Psoas muscle (tissue), 8 donors: ENCODE results near the gene HTT-AS. TPM values are rescaled to one million over a fixed set of nuclear protein-coding genes. Genes with fewer than 3 reads are reported as not detected.

Experiments used
- ATAC-seq, 4 donors: fragments of 200-7000 bp; cut with Tn5 transposase; one replicate each; pipeline ENCODE4 v1.9.1; 2020; ENCODE audit warnings: moderate library complexity in 3 of 4, mild to moderate bottlenecking in 2 of 4
- DNase-seq, 2 donors: peaks; one replicate each; pipeline ENCODE4 v3.0.0-alpha.2; 2020
- H3K27ac ChIP-seq: fragments of 200-600 bp; one replicate; pipeline ENCODE4 v1.8.0; 2022
- H3K27me3 ChIP-seq, 3 donors: fragments of 200-600 bp in 1 of 3; one replicate each; pipeline versions ENCODE4 v1.6.1 to v1.8.0; 2013 to 2022; ENCODE audit warnings: low read length in 2 of 3, mild to moderate bottlenecking in 2 of 3, moderate library complexity in 1 of 3; ENCODE audit not compliant: insufficient read depth in 3 of 3
- H3K36me3 ChIP-seq, 2 donors: fragments of 200-600 bp in 1 of 2; one replicate each; pipeline versions ENCODE4 v1.6.1 to v1.8.0; 2013 to 2022; ENCODE audit warnings: low read depth in 1 of 2, mild to moderate bottlenecking in 1 of 2, moderate library complexity in 1 of 2; ENCODE audit not compliant: insufficient read depth in 1 of 2
- H3K4me1 ChIP-seq: fragments of 200-600 bp; one replicate; pipeline ENCODE4 v1.8.0; 2022
- H3K4me3 ChIP-seq: fragments of 200-600 bp; one replicate; pipeline ENCODE4 v1.8.0; 2022; ENCODE audit warnings: mild to moderate bottlenecking
- H3K9me3 ChIP-seq: fragments of 200-600 bp; one replicate; pipeline ENCODE4 v1.8.0; 2022
- CTCF ChIP-seq: fragments of 200-600 bp; IDR thresholded peaks from one replicate; pipeline ENCODE4 v1.8.0; 2022; ENCODE audit warnings: antibody characterized with exemption
- WGBS, 3 donors: extraction: QIAGEN DNeasy Blood & Tissue Kit; methylation state at CpG; one replicate each; pipeline versions ENCODE4 v1.1.6 to v1.1.7; 2013; 5-methylcytosine and 5-hydroxymethylcytosine counted together
- intact Hi-C, 2 donors: fragments of 100-400 bp; cut with DNase I; formaldehyde crosslinking; loops; one replicate each; pipeline versions ENCODE4 v1.11.0 to v1.14.2; 2022
- polyA plus RNA-seq, 3 donors: library from polyadenylated mRNA; stranded (reverse); fragments of 200-250 nt; gene quantifications; one replicate each; pipeline ENCODE4 v1.2.3, GENCODE V29; 2013
- total RNA-seq, 4 donors: library from RNA; stranded (reverse); fragmentation: NEBNext Ultra II Directional in 2 of 4; extraction: Animal tissue kit (Norgen Biotek cat#: 25700) in 2 of 4; gene quantifications; one replicate each; pipeline versions ENCODE4 v1.2.1 to v1.2.4, GENCODE V29; 2021 to 2023
- donor health status: healthy with polysubstance abuse.
- donor health status: DM: no; HTN: no; CAD: no; lungs with moderate emphysema.
- donor health status: Bipolar disorder and iron deficiency.
- donor health status: healthy.
- donor health status: DM: yes; HTN: yes; CAD: no.
- donor health status: DM: no; HTN: no; CAD: no.
- donor health status: DM: no; HTN: no; CAD: no.
- donor health status: DM: yes; HTN: yes; CAD: no.

Gene HTT-AS
- total and polyA plus RNA-seq, 7 donors: not detected

- Histone ChIP-seq H3K9me3 (no peaks in the 10 kb centered on the region), H3K27ac (peak overlapping the region; percentile 81), H3K36me3 (no peaks in the 10 kb centered on the region), H3K4me1 (peaks cover 8% of the 10 kb centered on the region), H3K27me3 (no peaks in the 10 kb centered on the region), H3K4me3 (peak overlapping the region; percentile 75)
- intact Hi-C loops: loop anchor here in 1 of 2 donors (5.0 kb wide), 1 partner anchor 73 kb away; no protein-coding TSS in a partner anchor
- WGBS, 3 donors: 81 to 85% (median 84%) methylated on average over 28 of the region's 28 CpGs
- no peak for ATAC-seq
- peak in 1 of 2 donors; percentile 55 for DNase-seq
- no peak for TF ChIP-seq CTCF
Observed at GRCh38 chr4:3040452-3041191, 33.7 kb downstream of the HTT-AS start.

- no peak overlapping the region for H3K27ac ChIP-seq
- H3K9me3 ChIP-seq: no peaks in the 10 kb centered on the region
- intact Hi-C loops: loop anchor here (5.0 to 10.0 kb wide), 3 partner anchors 73 to 278 kb away; no protein-coding TSS in a partner anchor
- no peak for TF ChIP-seq CTCF
- no peaks in the 10 kb centered on the region for H3K36me3 ChIP-seq
- no peaks in the 10 kb centered on the region for H3K27me3 ChIP-seq
- DNase-seq: peak in 1 of 2 donors; percentile 14
- ATAC-seq: no peak
- H3K4me3 ChIP-seq: no peak overlapping the region
- WGBS, 3 donors: 88 to 91% (median 89%) methylated on average over 8 of the region's 8 CpGs
- H3K4me1 ChIP-seq: peaks cover 8% of the 10 kb centered on the region
Observed at GRCh38 chr4:3039706-3040366, 34.5 kb downstream of the HTT-AS start.

- Histone ChIP-seq H3K27ac (no peak overlapping the region), H3K36me3 (no peaks in the 10 kb centered on the region), H3K4me3 (peak overlapping the region; percentile 32), H3K4me1 (peaks cover 8% of the 10 kb centered on the region), H3K9me3 (no peaks in the 10 kb centered on the region), H3K27me3 (no peaks in the 10 kb centered on the region)
- ATAC-seq (peak in 2 of 4 donors; percentile 22 to 28), DNase-seq (peak; percentile 58 to 63)
- intact Hi-C loops: loop anchor here (5.0 to 10.0 kb wide), 2 partner anchors 273 to 276 kb away; no protein-coding TSS in a partner anchor
- TF ChIP-seq CTCF: no peak
- WGBS, 3 donors: 20 to 28% (median 25%) methylated on average over 6 of the region's 6 CpGs
Observed at GRCh38 chr4:3037957-3038461, 36.3 kb downstream of the HTT-AS start.

DNA sequence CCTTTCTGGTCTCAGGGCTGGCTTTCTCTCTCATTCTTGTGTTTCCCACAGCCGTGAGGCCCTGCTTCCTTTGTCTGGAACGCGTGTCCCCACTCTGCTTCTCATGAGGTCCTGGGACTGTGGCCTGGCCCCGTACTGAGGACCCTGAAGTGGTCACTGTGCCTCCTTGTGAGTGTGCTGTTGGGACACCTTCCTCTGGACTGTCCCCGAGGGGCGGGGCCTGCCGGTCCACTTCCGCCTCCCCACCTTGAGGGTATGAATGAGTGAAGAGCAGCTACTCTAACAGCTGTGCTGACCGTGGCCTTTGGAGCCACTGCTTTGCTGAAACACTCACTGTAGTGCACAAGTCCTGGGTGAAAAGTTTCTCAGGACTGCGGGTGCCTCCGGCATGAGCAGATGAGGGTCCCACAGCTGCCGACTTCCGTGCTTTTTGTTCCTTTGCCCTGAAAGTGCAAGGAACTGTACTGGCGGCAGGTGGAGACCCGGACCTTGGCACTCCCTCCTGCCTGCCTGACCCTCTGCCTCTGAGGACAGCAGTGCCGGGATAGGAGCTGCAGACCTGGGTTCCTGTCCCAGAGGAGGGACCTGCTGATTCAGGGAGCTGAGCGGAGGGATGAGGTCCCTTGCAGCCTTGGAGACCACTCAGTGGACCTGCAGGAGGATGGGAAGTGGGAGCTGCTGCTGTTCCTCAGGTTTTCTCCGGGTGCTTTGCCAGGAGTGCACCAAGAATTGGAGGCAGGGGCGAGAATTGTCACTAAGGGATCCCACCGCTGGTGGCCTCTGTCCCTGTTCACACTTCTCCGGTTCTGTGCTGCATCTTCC lies 38.0 kb downstream of the HTT-AS start:
- Histone ChIP-seq H3K36me3 (no peaks in the 10 kb centered on the region), H3K27ac (no peak overlapping the region), H3K4me3 (no peak overlapping the region), H3K9me3 (no peaks in the 10 kb centered on the region), H3K4me1 (peaks cover 8% of the 10 kb centered on the region), H3K27me3 (no peaks in the 10 kb centered on the region)
- DNase-seq: no peak
- WGBS, 3 donors: 79 to 82% (median 80%) methylated on average over 21 of the region's 21 CpGs
- TF ChIP-seq CTCF: no peak
- ATAC-seq: no peak
- intact Hi-C loops: loop anchor here (5.0 to 10.0 kb wide), 2 partner anchors 272 to 274 kb away; no protein-coding TSS in a partner anchor
